AG04450 (cell line): Measurements from ENCODE around the gene ZNF277. TPM values are rescaled to one million over a fixed set of nuclear protein-coding genes. Genes with fewer than 3 reads are reported as not detected.

Experiments
- CTCF ChIA-PET: fragments of 300-600, 350-600 bp; formaldehyde crosslinking; extraction: SDS; loops from one replicate; lab custom pipeline; 2022; ENCODE audit warnings: antibody characterized with exemption, inconsistent platforms; lab: Charles Lee
- POLR2A ChIA-PET: fragments of 350-600 bp; formaldehyde crosslinking; extraction: SDS; loops from one replicate; lab custom pipeline; 2021; ENCODE audit warnings: antibody characterized with exemption, inconsistent platforms; lab: Yijun Ruan, JAX
- DNase-seq: peaks from one replicate; pipeline ENCODE4 v3.0.0-alpha.2; 2011; ENCODE audit warnings: low read depth, low spot score
- H3K27ac ChIP-seq: one replicate; pipeline ENCODE4 v1.5.1; 2012; ENCODE audit warnings: low read depth, low read length, control low read depth
- H3K27me3 ChIP-seq: one replicate; pipeline ENCODE4 v1.6.0; 2012; ENCODE audit warnings: low read length; ENCODE audit not compliant: control insufficient read depth, insufficient read depth
- H3K4me3 ChIP-seq: 2 replicates; pipeline ENCODE4 v1.5.1; 2011; ENCODE audit warnings: mild to moderate bottlenecking, low read depth, low read length, control low read depth
- H3K9me3 ChIP-seq: 2 replicates; pipeline ENCODE4 v1.5.1; 2012; ENCODE audit warnings: low read length; ENCODE audit not compliant: control insufficient read depth, insufficient read depth
- CTCF ChIP-seq: IDR thresholded peaks from 2 replicates; pipeline ENCODE4 v1.5.1; 2011; ENCODE audit warnings: low read depth, low read length, control low read depth, inconsistent platforms
- polyA plus RNA-seq: library from polyadenylated mRNA; depleted of rRNA; stranded (reverse); fragments of >200 nt; gene quantifications from 2 replicates; pipeline ENCODE4 v1.2.3, GENCODE V29; 2011

The ZNF277 gene
- polyA plus RNA-seq, 1 experiment: 30.3 TPM

- Histone ChIP-seq H3K4me3 (no peak overlapping the region), H3K27ac (no peak overlapping the region), H3K27me3 (no peaks in the 10 kb centered on the region), H3K9me3 (no peaks in the 10 kb centered on the region)
- POLR2A ChIA-PET: no interaction called here
- DNase-seq: no peak
- CTCF ChIA-PET: no interaction called here
- TF ChIP-seq CTCF: no peak
Observed at GRCh38 chr7:112224186-112224585, 17.7 kb downstream of the ZNF277 start.

- no peak for DNase-seq
- no peak for TF ChIP-seq CTCF
- ChIA-PET POLR2A (no interaction called here), CTCF (no interaction called here)
- Histone ChIP-seq H3K27me3 (no peaks in the 10 kb centered on the region), H3K27ac (no peak overlapping the region), H3K4me3 (no peak overlapping the region), H3K9me3 (no peaks in the 10 kb centered on the region)
Observed at GRCh38 chr7:112225006-112225405, 18.5 kb downstream of the ZNF277 start.

GRCh38 chr7:112226701-112227276, 20.3 kb downstream of the ZNF277 start:
- Histone ChIP-seq H3K9me3 (no peaks in the 10 kb centered on the region), H3K4me3 (no peak overlapping the region), H3K27me3 (no peaks in the 10 kb centered on the region), H3K27ac (no peak overlapping the region)
- CTCF ChIA-PET: no interaction called here
- POLR2A ChIA-PET: no interaction called here
- no peak for DNase-seq
- no peak for TF ChIP-seq CTCF

- Histone ChIP-seq H3K27ac (no peak overlapping the region), H3K4me3 (no peak overlapping the region), H3K9me3 (no peaks in the 10 kb centered on the region), H3K27me3 (no peaks in the 10 kb centered on the region)
- ChIA-PET CTCF (no interaction called here), POLR2A (no interaction called here)
- TF ChIP-seq CTCF: no peak
- DNase-seq: no peak
Observed at GRCh38 chr7:112228632-112229031, 22.1 kb downstream of the ZNF277 start.

- H3K9me3 ChIP-seq: no peaks in the 10 kb centered on the region
- DNase-seq: no peak
- H3K27ac ChIP-seq: no peak overlapping the region
- H3K4me3 ChIP-seq: no peak overlapping the region
- H3K27me3 ChIP-seq: no peaks in the 10 kb centered on the region
- ChIA-PET POLR2A (no interaction called here), CTCF (no interaction called here)
- no peak for TF ChIP-seq CTCF
Observed at GRCh38 chr7:112232212-112232978, 25.9 kb downstream of the ZNF277 start.
